IPS-15b (cell line): ENCODE results near the gene ACP2.

ENCODE experiments used
- H3K27me3 ChIP-seq: one replicate; pipeline ENCODE4 v1.6.1; 2013; ENCODE audit warnings: low read length; ENCODE audit not compliant: control insufficient read depth, insufficient read depth
- H3K36me3 ChIP-seq: one replicate; pipeline ENCODE4 v1.6.1; 2013; ENCODE audit warnings: low read length; ENCODE audit not compliant: control insufficient read depth, insufficient read depth
- H3K4me1 ChIP-seq: one replicate; pipeline ENCODE4 v1.6.1; 2013; ENCODE audit warnings: mild to moderate bottlenecking, low read length; ENCODE audit not compliant: control insufficient read depth, insufficient read depth
- H3K4me3 ChIP-seq: one replicate; pipeline ENCODE4 v1.5.1; 2013; ENCODE audit warnings: low read depth, low read length
- H3K9ac ChIP-seq: one replicate; pipeline ENCODE4 v1.6.1; 2013; ENCODE audit warnings: low read depth, mild to moderate bottlenecking, low read length
- H3K9me3 ChIP-seq: one replicate; pipeline ENCODE4 v1.6.1; 2013; ENCODE audit warnings: mild to moderate bottlenecking, low read length; ENCODE audit not compliant: control insufficient read depth, insufficient read depth

Gene ACP2

GRCh38 chr11:47248664-47249377, at the start of gene ACP2:
Gene ACP2 (minus strand): TSS chr11:47248814. CDS start chr11:47248789, 25 bp downstream.
- Histone ChIP-seq H3K4me1 (peaks cover 7% of the 10 kb centered on the region), H3K36me3 (peaks cover 13% of the 10 kb centered on the region), H3K9ac (peak within 1 kb of the TSS; percentile 98), H3K4me3 (peak within 1 kb of the TSS; percentile 99), H3K27me3 (no peaks in the 10 kb centered on the region), H3K9me3 (no peaks in the 10 kb centered on the region)

GRCh38 chr11:47296045-47296444, 47.4 kb upstream of the ACP2 start:
- Histone ChIP-seq H3K4me1 (no peaks in the 10 kb centered on the region), H3K9me3 (no peaks in the 10 kb centered on the region), H3K27me3 (no peaks in the 10 kb centered on the region), H3K9ac (no peak overlapping the region), H3K4me3 (no peak overlapping the region), H3K36me3 (peaks cover 14% of the 10 kb centered on the region)

DNA sequence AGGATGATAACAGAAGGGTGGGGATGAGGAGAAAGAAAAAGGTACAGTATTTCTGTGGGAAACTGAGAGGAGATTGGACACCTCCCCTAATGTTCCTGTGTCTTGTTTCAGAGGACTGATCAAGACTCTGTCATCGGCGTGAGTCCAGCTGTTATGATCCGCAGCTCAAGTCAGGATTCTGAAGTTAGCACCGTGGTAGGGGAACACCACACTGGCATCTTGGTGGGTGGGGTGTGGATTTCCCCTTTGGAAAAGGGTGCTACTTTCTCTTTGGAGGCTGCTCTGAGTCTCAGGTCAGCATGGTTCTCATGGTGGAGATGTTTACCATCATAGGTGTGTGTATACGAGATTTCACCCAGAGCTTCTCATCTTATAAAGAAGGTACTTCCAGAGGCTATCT, 46.8 kb upstream of the ACP2 start:
- Histone ChIP-seq H3K4me3 (no peak overlapping the region), H3K9ac (no peak overlapping the region), H3K9me3 (no peaks in the 10 kb centered on the region), H3K36me3 (peaks cover 14% of the 10 kb centered on the region), H3K27me3 (no peaks in the 10 kb centered on the region), H3K4me1 (no peaks in the 10 kb centered on the region)

DNA sequence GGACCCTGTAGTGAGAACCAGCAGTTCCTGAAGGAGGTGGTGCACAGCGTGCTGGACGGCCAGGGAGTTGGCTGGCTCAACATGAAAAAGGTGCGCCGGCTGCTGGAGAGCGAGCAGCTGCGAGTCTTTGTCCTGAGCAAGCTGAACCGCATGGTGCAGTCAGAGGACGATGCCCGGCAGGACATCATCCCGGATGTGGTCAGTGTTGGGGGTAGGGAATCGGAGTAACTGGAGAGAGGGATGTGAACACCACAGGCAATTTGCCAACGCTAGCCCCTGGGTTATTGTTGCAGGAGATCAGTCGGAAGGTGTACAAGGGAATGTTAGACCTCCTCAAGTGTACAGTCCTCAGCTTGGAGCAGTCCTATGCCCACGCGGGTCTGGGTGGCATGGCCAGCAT, 41.2 kb upstream of the ACP2 start:
- Histone ChIP-seq H3K27me3 (no peaks in the 10 kb centered on the region), H3K36me3 (peaks cover 32% of the 10 kb centered on the region), H3K4me1 (no peaks in the 10 kb centered on the region), H3K9me3 (no peaks in the 10 kb centered on the region), H3K9ac (no peak overlapping the region), H3K4me3 (no peak overlapping the region)

DNA sequence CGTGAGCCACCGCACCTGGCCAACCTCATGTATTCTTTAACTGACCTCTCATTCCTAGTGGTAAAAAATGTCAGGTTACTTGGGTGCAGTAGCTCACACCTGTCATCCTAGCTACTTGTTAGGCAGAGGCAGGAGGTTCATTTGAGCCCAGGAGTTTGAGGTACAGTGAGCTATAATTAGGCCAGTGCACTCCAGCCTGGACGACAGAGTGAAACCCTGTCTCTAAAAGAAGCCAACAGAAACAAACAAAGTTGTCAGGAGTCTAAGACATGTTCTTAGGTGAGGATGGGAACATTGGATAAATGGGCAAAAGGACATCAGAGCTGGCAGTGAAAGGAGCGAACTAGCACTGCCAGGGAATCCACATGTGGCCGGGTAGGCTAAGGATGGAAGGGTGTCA, 39.5 kb upstream of the ACP2 start:
- no peak overlapping the region for H3K4me3 ChIP-seq
- no peaks in the 10 kb centered on the region for H3K4me1 ChIP-seq
- no peaks in the 10 kb centered on the region for H3K27me3 ChIP-seq
- no peaks in the 10 kb centered on the region for H3K9me3 ChIP-seq
- H3K36me3 ChIP-seq, result peaks cover 29% of the 10 kb centered on the region
- no peak overlapping the region for H3K9ac ChIP-seq

DNA sequence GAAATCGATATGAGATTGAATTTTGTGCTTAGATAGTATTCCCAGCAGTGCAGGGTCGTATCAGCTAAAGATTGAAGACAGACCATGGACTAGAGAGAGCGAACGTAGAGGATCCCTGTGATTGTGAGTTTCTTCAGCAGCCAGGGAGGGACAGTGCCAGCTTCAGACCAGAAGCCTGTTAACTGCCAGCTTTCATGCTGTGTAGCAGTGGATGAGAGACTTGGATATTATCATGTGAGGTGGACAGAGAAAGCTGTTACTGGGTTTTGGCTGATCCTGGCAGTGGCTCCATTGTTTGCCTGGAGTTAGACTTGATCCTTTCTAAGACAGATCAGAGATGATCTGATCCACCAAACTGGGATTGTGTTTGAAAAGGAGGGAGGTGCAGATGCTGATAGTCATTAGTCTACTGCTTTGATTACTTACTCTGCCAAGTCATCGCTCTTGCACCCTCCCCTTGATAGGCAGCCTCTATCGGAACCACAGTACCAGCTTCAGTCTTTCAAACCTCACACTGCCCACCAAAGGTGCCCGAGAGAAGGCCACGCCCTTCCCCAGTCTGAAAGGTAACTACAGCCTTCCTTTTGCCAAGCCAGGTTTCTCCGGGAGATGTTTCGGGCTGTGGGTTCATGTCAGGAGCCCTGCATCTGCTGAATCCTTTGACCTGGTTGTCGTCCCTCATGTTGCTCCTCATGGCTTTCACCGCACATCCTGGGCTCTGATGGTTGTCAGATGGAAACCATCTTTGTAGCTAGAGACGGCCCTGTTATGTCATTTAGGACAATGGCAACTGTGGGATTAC, 37.6 kb upstream of the ACP2 start:
- Histone ChIP-seq H3K4me3 (no peak overlapping the region), H3K9me3 (no peaks in the 10 kb centered on the region), H3K27me3 (no peaks in the 10 kb centered on the region), H3K9ac (no peak overlapping the region), H3K4me1 (no peaks in the 10 kb centered on the region), H3K36me3 (peaks cover 41% of the 10 kb centered on the region)

- H3K4me3 ChIP-seq, result no peak overlapping the region
- H3K27me3 ChIP-seq, result no peaks in the 10 kb centered on the region
- no peaks in the 10 kb centered on the region for H3K9me3 ChIP-seq
- H3K36me3 ChIP-seq, result peaks cover 42% of the 10 kb centered on the region
- no peak overlapping the region for H3K9ac ChIP-seq
- H3K4me1 ChIP-seq, result no peaks in the 10 kb centered on the region
These were observed 35.5 kb upstream of the ACP2 start for GRCh38 chr11:47284151-47284550.

DNA sequence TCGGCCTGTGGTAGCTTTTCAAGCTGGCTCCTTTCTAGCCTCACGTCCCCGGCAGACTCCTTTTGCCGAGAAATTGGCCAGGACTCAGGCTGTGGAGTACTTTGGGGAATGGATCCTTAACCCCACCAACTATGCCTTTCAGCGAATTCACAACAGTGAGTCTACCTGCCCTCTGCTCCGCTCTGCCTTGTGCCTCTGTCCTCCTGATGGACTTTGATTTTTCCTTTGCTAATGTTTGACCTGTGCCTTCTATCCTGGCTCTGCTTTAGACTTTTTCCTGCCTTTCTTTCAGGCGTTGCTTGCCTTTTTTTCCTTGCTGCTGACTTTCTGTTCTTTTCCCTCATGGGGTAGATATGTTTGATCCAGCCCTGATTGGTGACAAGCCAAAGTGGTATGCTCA, 33.8 kb upstream of the ACP2 start:
- H3K36me3 ChIP-seq, result peaks cover 36% of the 10 kb centered on the region
- no peak overlapping the region for H3K9ac ChIP-seq
- H3K9me3 ChIP-seq, result no peaks in the 10 kb centered on the region
- H3K4me3 ChIP-seq, result no peak overlapping the region
- H3K4me1 ChIP-seq, result no peaks in the 10 kb centered on the region
- no peaks in the 10 kb centered on the region for H3K27me3 ChIP-seq

DNA sequence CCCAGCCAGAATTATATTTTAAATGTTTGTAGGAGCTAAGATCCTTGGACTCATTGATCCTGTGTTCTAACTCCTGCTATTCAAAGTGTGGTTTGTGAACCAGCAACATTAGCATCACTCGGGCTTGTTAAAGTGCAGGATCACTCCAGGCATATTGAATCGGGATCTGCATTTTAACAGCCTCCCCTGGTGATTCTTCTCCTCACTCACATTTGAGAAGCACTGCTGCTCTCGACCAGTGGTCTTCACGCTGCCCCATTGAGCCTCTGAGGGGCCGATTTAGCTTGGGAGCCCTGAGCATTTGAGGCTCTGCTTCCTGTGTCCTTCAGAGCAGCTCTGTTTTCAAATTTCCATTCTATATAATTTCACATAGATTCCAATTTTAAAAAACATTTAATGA, 32.2 kb upstream of the ACP2 start:
- peaks cover 38% of the 10 kb centered on the region for H3K36me3 ChIP-seq
- H3K4me1 ChIP-seq, result no peaks in the 10 kb centered on the region
- H3K9ac ChIP-seq, result no peak overlapping the region
- no peaks in the 10 kb centered on the region for H3K27me3 ChIP-seq
- H3K9me3 ChIP-seq, result no peaks in the 10 kb centered on the region
- no peak overlapping the region for H3K4me3 ChIP-seq

DNA sequence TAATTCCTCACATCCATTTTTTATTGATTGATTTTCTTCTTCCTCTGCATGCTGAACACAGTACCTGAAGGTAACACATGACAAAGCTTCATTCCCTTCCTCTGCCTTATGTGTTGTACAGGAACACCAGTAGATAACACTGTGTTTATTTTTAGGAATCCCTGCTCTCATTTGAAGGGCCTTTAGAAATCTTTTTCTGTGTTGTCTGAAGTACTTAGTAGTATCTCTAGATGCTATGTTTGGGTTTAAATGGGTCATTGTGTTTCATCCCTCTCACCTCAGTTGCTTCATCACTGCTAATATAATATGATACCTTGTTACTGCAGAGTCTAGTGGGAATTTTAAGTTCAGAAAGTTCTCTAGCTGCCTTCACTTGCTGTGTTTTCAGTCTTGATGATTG, 31.5 kb upstream of the ACP2 start:
- Histone ChIP-seq H3K4me3 (no peak overlapping the region), H3K9me3 (no peaks in the 10 kb centered on the region), H3K4me1 (no peaks in the 10 kb centered on the region), H3K36me3 (peaks cover 37% of the 10 kb centered on the region), H3K9ac (no peak overlapping the region), H3K27me3 (no peaks in the 10 kb centered on the region)

DNA sequence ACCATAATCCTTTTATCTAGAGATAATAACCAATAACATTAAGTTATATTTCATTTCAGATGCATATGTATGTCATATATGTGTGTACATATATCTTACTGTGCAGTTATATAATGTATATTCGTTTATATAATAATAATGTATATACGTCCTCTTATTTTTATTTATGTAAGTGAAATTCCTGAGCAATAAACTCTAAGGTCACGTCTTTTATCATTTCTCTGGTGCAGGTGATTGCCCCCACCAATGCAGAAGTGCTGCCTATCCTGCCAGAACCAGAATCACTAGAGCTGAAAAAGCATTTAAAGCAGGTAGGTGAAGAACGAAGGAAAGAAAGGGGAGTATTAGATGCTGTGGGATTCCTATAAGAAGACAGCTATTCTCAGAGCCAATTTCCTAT, 30.2 kb upstream of the ACP2 start:
- Histone ChIP-seq H3K36me3 (peaks cover 36% of the 10 kb centered on the region), H3K27me3 (no peaks in the 10 kb centered on the region)

DNA sequence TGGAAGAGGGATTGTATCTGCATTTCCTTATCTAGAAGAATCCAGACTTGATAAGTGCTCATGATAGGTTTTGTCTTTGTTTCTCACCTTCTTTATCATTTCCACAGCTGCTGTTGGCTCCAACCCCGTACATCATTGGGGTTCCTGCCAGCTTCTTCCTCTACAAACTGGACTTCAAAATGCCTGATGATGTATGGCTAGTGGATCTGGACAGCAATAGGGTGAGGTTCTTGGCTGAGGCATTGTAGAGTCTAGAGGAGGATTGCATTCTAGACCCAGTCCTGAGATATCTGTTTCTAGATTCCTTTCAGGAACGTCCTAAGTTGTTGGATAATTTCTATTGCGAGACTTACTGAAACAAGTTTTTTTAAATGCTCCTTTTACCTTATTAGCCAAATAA, 29.4 kb upstream of the ACP2 start:
- Histone ChIP-seq H3K4me1 (no peaks in the 10 kb centered on the region), H3K4me3 (no peak overlapping the region), H3K9ac (no peak overlapping the region), H3K9me3 (no peaks in the 10 kb centered on the region), H3K27me3 (no peaks in the 10 kb centered on the region), H3K36me3 (peaks cover 36% of the 10 kb centered on the region)

More for the DNA sequence above, 30.2 kb upstream of the ACP2 start:
- Histone ChIP-seq H3K9me3 (no peaks in the 10 kb centered on the region), H3K4me3 (no peak overlapping the region), H3K9ac (no peak overlapping the region), H3K4me1 (no peaks in the 10 kb centered on the region)
